Colonic mucosa (tissue), 4 donors: ENCODE measurements around the gene COG5. TPM values are rescaled to one million over a fixed set of nuclear protein-coding genes. Genes with fewer than 3 reads are reported as not detected.
A peak's percentile ranks its signal among the peaks of the same experiment; 100 is the strongest.

Experiments used
- DNase-seq: peaks from one replicate; pipeline ENCODE4 v3.0.0-alpha.2; 2020
- H3K27ac ChIP-seq: fragments of 200-600 bp; one replicate; pipeline ENCODE4 v1.8.0; 2021
- H3K27me3 ChIP-seq: fragments of 200-600 bp; one replicate; pipeline ENCODE4 v1.8.0; 2021
- H3K36me3 ChIP-seq: fragments of 200-600 bp; one replicate; pipeline ENCODE4 v1.8.0; 2021
- H3K4me1 ChIP-seq: fragments of 200-600 bp; one replicate; pipeline ENCODE4 v1.8.0; 2021; ENCODE audit warnings: mild to moderate bottlenecking
- H3K4me3 ChIP-seq: fragments of 200-600 bp; one replicate; pipeline ENCODE4 v1.8.0; 2021
- H3K9ac ChIP-seq, 2 donors: one replicate each; pipeline ENCODE4 v1.7.0; 2013; ENCODE audit warnings: control low read depth in 2 of 2, low read depth in 2 of 2, low read length in 2 of 2
- H3K9me3 ChIP-seq: fragments of 200-600 bp; one replicate; pipeline ENCODE4 v1.8.0; 2021
- CTCF ChIP-seq: fragments of 200-600 bp; IDR thresholded peaks from one replicate; pipeline ENCODE4 v1.8.0; 2022; ENCODE audit warnings: antibody characterized with exemption, mild to moderate bottlenecking
- intact Hi-C: fragments of 100-400 bp; cut with DNase I; formaldehyde crosslinking; loops from one replicate; pipeline ENCODE4 v1.14.1; 2022
- total RNA-seq, 2 donors: library from RNA; stranded (reverse); fragmentation: NEBNext Ultra II Directional in 1 of 2; extraction: Animal tissue kit (Norgen Biotek cat#: 25700) in 1 of 2; gene quantifications; one replicate each; pipeline ENCODE4 v1.2.1, GENCODE V29; 2021
- donor health status: healthy.
- donor health status: DM: no; HTN: no; CAD: no.
- donor health status: DM: no; HTN: no; CAD: no.

The COG5 gene
- total RNA-seq, 2 donors from 2014 or later, result 43.1 to 46.8 TPM

GRCh38 chr7:107206136-107206535 lies 357.6 kb downstream of the COG5 start:
- Histone ChIP-seq H3K27ac (no peak overlapping the region), H3K9me3 (peaks cover 3% of the 10 kb centered on the region), H3K9ac (no peak overlapping the region), H3K27me3 (no peaks in the 10 kb centered on the region), H3K36me3 (peaks cover 5% of the 10 kb centered on the region), H3K4me1 (no peaks in the 10 kb centered on the region), H3K4me3 (no peak overlapping the region)
- intact Hi-C loops, result no loop called here
- TF ChIP-seq CTCF, result no peak
- no peak for DNase-seq

GRCh38 chr7:107203607-107204006 lies 360.1 kb downstream of the COG5 start:
- H3K27ac ChIP-seq, result no peak overlapping the region
- H3K4me3 ChIP-seq, result no peak overlapping the region
- H3K36me3 ChIP-seq, result peaks cover under 1% of the 10 kb centered on the region
- TF ChIP-seq CTCF, result no peak
- no peaks in the 10 kb centered on the region for H3K4me1 ChIP-seq
- H3K27me3 ChIP-seq, result no peaks in the 10 kb centered on the region
- no peak for DNase-seq
- H3K9me3 ChIP-seq, result peaks cover 3% of the 10 kb centered on the region
- intact Hi-C loops, result no loop called here
- no peak overlapping the region for H3K9ac ChIP-seq

- no peaks in the 10 kb centered on the region for H3K36me3 ChIP-seq
- peak; percentile 56 for DNase-seq
- intact Hi-C loops, result no loop called here
Observed at GRCh38 chr7:107201795-107202450, 361.8 kb downstream of the COG5 start.

GRCh38 chr7:107196834-107197610 lies 366.7 kb downstream of the COG5 start:
- peaks cover 11% of the 10 kb centered on the region for H3K36me3 ChIP-seq

More at GRCh38 chr7:107201795-107202450, 361.8 kb downstream of the COG5 start:
- Histone ChIP-seq H3K4me1 (no peaks in the 10 kb centered on the region), H3K27me3 (no peaks in the 10 kb centered on the region), H3K4me3 (no peak overlapping the region), H3K27ac (no peak overlapping the region), H3K9me3 (peaks cover 3% of the 10 kb centered on the region), H3K9ac (no peak overlapping the region)
- TF ChIP-seq CTCF, result peak; percentile 34

GRCh38 chr7:107194052-107194451 lies 369.7 kb downstream of the COG5 start:
- Histone ChIP-seq H3K27me3 (no peaks in the 10 kb centered on the region), H3K36me3 (peaks cover 16% of the 10 kb centered on the region), H3K27ac (no peak overlapping the region), H3K4me1 (no peaks in the 10 kb centered on the region), H3K9ac (no peak overlapping the region), H3K9me3 (no peaks in the 10 kb centered on the region), H3K4me3 (no peak overlapping the region)
- no peak for DNase-seq
- TF ChIP-seq CTCF, result no peak
- intact Hi-C loops, result no loop called here

More at GRCh38 chr7:107196834-107197610, 366.7 kb downstream of the COG5 start:
- H3K4me1 ChIP-seq, result no peaks in the 10 kb centered on the region
- no peak overlapping the region for H3K9ac ChIP-seq
- H3K9me3 ChIP-seq, result no peaks in the 10 kb centered on the region
- DNase-seq, result no peak
- H3K27ac ChIP-seq, result no peak overlapping the region
- intact Hi-C loops, result no loop called here
- H3K4me3 ChIP-seq, result no peak overlapping the region
- no peaks in the 10 kb centered on the region for H3K27me3 ChIP-seq
- no peak for TF ChIP-seq CTCF
